K562 (cell line): ENCODE results near the gene GJA10. TPM values are rescaled to one million over a fixed set of nuclear protein-coding genes. Genes with fewer than 3 reads are reported as not detected.

Experiments
- ATAC-seq: fragments of 200-7000 bp; cut with Tn5 transposase; 3 replicates; pipeline ENCODE4 v1.9.1; 2020; ENCODE audit warnings: moderate library complexity
- BruUV-seq: library from RNA; stranded (reverse); fragments of 400-500 nt; replicated peaks from 2 replicates; lab custom pipeline; 2021; lab: Mats Ljungman, UMichigan
- CTCF ChIA-PET: fragments of 300-600 bp; formaldehyde crosslinking; extraction: SDS; loops from one replicate; lab custom pipeline; 2021; ENCODE audit warnings: low intra/inter-chr PET ratio; lab: Yijun Ruan, JAX
- POLR2A ChIA-PET: fragments of 300-600, 350-650 bp; sonication (Branson Sonifier 250); formaldehyde crosslinking; extraction: SDS; loops from one replicate; lab custom pipeline; 2021; ENCODE audit warnings: antibody characterized with exemption, inconsistent platforms; lab: Yijun Ruan, JAX
- DNase-seq, 4 experiments: peaks; one replicate each; pipeline versions ENCODE4 v3.0.0 to v3.0.0-alpha.2; 2011 to 2018; ENCODE audit warnings: low spot score in 3 of 4, mixed read lengths in 3 of 4; ENCODE audit errors: extremely low read depth in 1 of 4
- FAIRE-seq: peaks from 2 replicates; lab custom pipeline; 2011; peaks lifted over from hg19 to GRCh38; lab: Jason Lieb, UNC
- H2AFZ ChIP-seq: 2 replicates; pipeline ENCODE4 v1.6.0; 2011; ENCODE audit warnings: low read depth, low read length, control low read depth, inconsistent platforms
- H3K27ac ChIP-seq: fragments of 200-600 bp; 3 replicates; pipeline ENCODE4 v1.8.0; 2011; ENCODE audit warnings: low read depth, mild to moderate bottlenecking, control low read depth, inconsistent platforms, low read length, moderate library complexity, mixed read lengths; ENCODE audit errors: extremely low read depth
- H3K27me3 ChIP-seq, 2 experiments: fragments of 300-600 bp in 1 of 2; 2 replicates in 1 of 2; 3 replicates in 1 of 2; pipeline versions ENCODE4 v1.6.0 to v1.8.0; 2011; ENCODE audit warnings: inconsistent platforms in 2 of 2, low read length in 2 of 2, mild to moderate bottlenecking in 1 of 2, mixed read lengths in 1 of 2, moderate library complexity in 1 of 2; ENCODE audit not compliant: control insufficient read depth in 2 of 2, insufficient read depth in 2 of 2
- H3K36me3 ChIP-seq: fragments of 300-600 bp; 3 replicates; pipeline ENCODE4 v1.8.0; 2011; ENCODE audit warnings: mild to moderate bottlenecking, low read length, inconsistent platforms; ENCODE audit not compliant: control insufficient read depth, insufficient read depth
- H3K4me1 ChIP-seq, 2 experiments: fragments of 200-600 bp in 1 of 2; replicated peaks in 1 of 2; 2 replicates in 1 of 2; 3 replicates in 1 of 2; pipeline versions ENCODE4 v1.5.1 to v1.8.0; 2011; ENCODE audit warnings: inconsistent platforms in 2 of 2, low read length in 2 of 2, mild to moderate bottlenecking in 1 of 2, mixed read lengths in 1 of 2, moderate library complexity in 1 of 2; ENCODE audit not compliant: control insufficient read depth in 2 of 2, insufficient read depth in 2 of 2
- H3K4me2 ChIP-seq: 2 replicates; pipeline ENCODE4 v1.6.1; 2011; ENCODE audit warnings: low read length, control low read depth, inconsistent platforms, mixed read lengths; ENCODE audit not compliant: insufficient read depth
- H3K4me3 ChIP-seq: fragments of 200-600 bp; sonication (generic), shearing (Covaris generic); 2 replicates; pipeline ENCODE4 v1.5.1; 2016; ENCODE audit warnings: control low read depth, inconsistent platforms
- H3K79me2 ChIP-seq: fragments of 200-600 bp; 3 replicates; pipeline ENCODE4 v1.8.0; 2011; ENCODE audit warnings: low read length, inconsistent platforms; ENCODE audit not compliant: control insufficient read depth, insufficient read depth
- H3K9ac ChIP-seq, 2 experiments: 2 replicates each; pipeline versions ENCODE4 v1.6.0 to v1.6.1; 2011; ENCODE audit warnings: low read depth in 2 of 2, low read length in 2 of 2, control low read depth in 1 of 2, inconsistent platforms in 1 of 2, mild to moderate bottlenecking in 1 of 2, mixed read lengths in 1 of 2; ENCODE audit not compliant: insufficient read depth in 1 of 2
- H3K9me1 ChIP-seq: one replicate; pipeline ENCODE4 v1.6.0; 2011; ENCODE audit warnings: inconsistent platforms, mild to moderate bottlenecking, low read length, moderate library complexity; ENCODE audit not compliant: control insufficient read depth, insufficient read depth
- H3K9me3 ChIP-seq: replicated peaks from 2 replicates; pipeline ENCODE4 v1.5.1; 2011; ENCODE audit warnings: low read depth, low read length, inconsistent platforms; ENCODE audit not compliant: control insufficient read depth, insufficient read depth
- H4K20me1 ChIP-seq: replicated peaks from 2 replicates; pipeline ENCODE4 v1.6.1; 2011; ENCODE audit warnings: low read length, inconsistent platforms, mixed read lengths; ENCODE audit not compliant: control insufficient read depth, insufficient read depth
- DACH1 ChIP-seq: fragments of 450-650 bp; IDR thresholded peaks from 2 replicates; pipeline ENCODE4 v1.6.1; 2018; ENCODE audit not compliant: partially characterized antibody
- E2F1 ChIP-seq: sonication (generic); formaldehyde crosslinking; IDR thresholded peaks from 2 replicates; pipeline ENCODE4 v1.8.1; 2023; ENCODE audit warnings: mild to moderate bottlenecking, missing genetic modification reagents, moderate library complexity
- E2F6 ChIP-seq, 2 experiments: IDR thresholded peaks; 2 replicates each; pipeline ENCODE4 v1.6.1; 2011; ENCODE audit warnings: borderline replicate concordance in 1 of 2, control low read depth in 1 of 2, low read depth in 1 of 2, low read length in 1 of 2, mild to moderate bottlenecking in 1 of 2, mixed read lengths in 1 of 2, moderate library complexity in 1 of 2; ENCODE audit not compliant: insufficient read depth in 1 of 2, insufficient read length in 1 of 2, poor library complexity in 1 of 2, severe bottlenecking in 1 of 2; ENCODE audit errors: extremely low read depth in 1 of 2
- JUND ChIP-seq, 2 experiments: IDR thresholded peaks; 2 replicates in 1 of 2; 3 replicates in 1 of 2; pipeline ENCODE4 v1.6.1; 2011; ENCODE audit warnings: borderline replicate concordance in 2 of 2, low read depth in 2 of 2, low read length in 2 of 2, improper control_type of control experiment in 1 of 2, missing biosample characterization in 1 of 2, missing genetic modification characterization in 1 of 2, missing genetic modification reagents in 1 of 2
- KLF6 ChIP-seq: fragments of 250-450 bp; sonication (Bioruptor Pico); IDR thresholded peaks from 2 replicates; pipeline ENCODE4 v1.4.0; 2020; ENCODE audit warnings: mild to moderate bottlenecking, moderate library complexity, borderline replicate concordance
- MECOM ChIP-seq: fragments of 250-450 bp; sonication (Bioruptor Pico); IDR thresholded peaks from 2 replicates; pipeline ENCODE4 v1.8.0; 2022; ENCODE audit warnings: inconsistent platforms
- MEF2D ChIP-seq: conservative IDR thresholded peaks from 2 replicates; pipeline ENCODE4 v1.6.1; 2016; ENCODE audit warnings: low read depth, missing genetic modification characterization, missing compliant biosample characterization
- PBX2 ChIP-seq, 2 experiments: IDR thresholded peaks in 1 of 2; conservative IDR thresholded peaks in 1 of 2; 2 replicates each; pipeline ENCODE4 v1.6.1; 2016; ENCODE audit warnings: low read depth in 2 of 2, mild to moderate bottlenecking in 1 of 2, missing compliant biosample characterization in 1 of 2, missing genetic modification characterization in 1 of 2, moderate library complexity in 1 of 2
- PHF20 ChIP-seq: fragments of 450-650 bp; IDR thresholded peaks from 2 replicates; pipeline ENCODE4 v1.6.1; 2018; ENCODE audit not compliant: partially characterized antibody
- POLR2H ChIP-seq: IDR thresholded peaks from 2 replicates; pipeline ENCODE4 v1.6.1; 2016; ENCODE audit warnings: missing genetic modification characterization, low read depth, mild to moderate bottlenecking, control low read depth, missing compliant biosample characterization, moderate library complexity
- TFE3 ChIP-seq: fragments of 450-650 bp; formaldehyde crosslinking; IDR thresholded peaks from 2 replicates; pipeline ENCODE4 v1.4.0; 2020; ENCODE audit warnings: mild to moderate bottlenecking, mixed read lengths
- ZNF785 ChIP-seq: fragments of 250-450 bp; sonication (Bioruptor Pico); IDR thresholded peaks from 2 replicates; pipeline ENCODE4 v1.4.0; 2020; ENCODE audit warnings: mild to moderate bottlenecking
- WGBS: fragments of 100-300 bp; shearing (Covaris generic); methylation state at CpG from one replicate; pipeline ENCODE4 v1.1.6; 2016; ENCODE audit warnings: low coverage, mixed read lengths; ENCODE audit not compliant: insufficient coverage; ENCODE audit errors: missing lambda C conversion rate; 5-methylcytosine and 5-hydroxymethylcytosine counted together
- in situ Hi-C: fragments of 300-500 bp; cut with MboI; formaldehyde crosslinking; loops from 4 replicates; pipeline ENCODE4 v1.15.0; 2018; ENCODE audit warnings: inconsistent platforms, mixed read lengths
- intact Hi-C: fragments of 100-400 bp; cut with micrococcal nuclease; formaldehyde crosslinking; loops from 2 replicates; pipeline ENCODE4 v1.14.2; 2022
- polyA plus RNA-seq, 8 experiments: library from polyadenylated mRNA; depleted of rRNA in 4 of 8; stranded (reverse) in 5 of 8; unstranded in 3 of 8; fragments of >200 nt; fragmentation: Nextera tagmentation in 2 of 8; fragmentation: Illumina TruSeq in 1 of 8; extraction: Ambion mirVana in 2 of 8; extraction: Trizol in 1 of 8; gene quantifications; 2 replicates each; pipeline versions ENCODE4 v1.2.1 to v1.2.3, GENCODE V29; 2011 to 2014; ENCODE audit warnings: inconsistent platforms in 1 of 8, missing spikeins in 1 of 8
- total RNA-seq, 7 experiments: library from RNA; depleted of rRNA in 6 of 7; stranded (reverse); fragments of >200 nt in 6 of 7; fragmentation: Illumina TruSeq in 2 of 7; extraction: Trizol in 2 of 7; gene quantifications; 2 replicates each; pipeline versions ENCODE4 v1.2.1 to v1.2.3, GENCODE V29; 2011 to 2021; ENCODE audit warnings: low replicate concordance in 1 of 7
- TF ChIP-seq, protein P1 (sequence below): fragments of 450-650 bp; formaldehyde crosslinking; IDR thresholded peaks from 2 replicates; pipeline ENCODE4 v1.4.0; 2022; ENCODE audit warnings: missing genetic modification characterization

Gene GJA10
- total and polyA plus RNA-seq, 9 of the 15 experiments (the other 6 are each of a cell fraction or from before 2014, with no cell fraction given) = not detected

DNA sequence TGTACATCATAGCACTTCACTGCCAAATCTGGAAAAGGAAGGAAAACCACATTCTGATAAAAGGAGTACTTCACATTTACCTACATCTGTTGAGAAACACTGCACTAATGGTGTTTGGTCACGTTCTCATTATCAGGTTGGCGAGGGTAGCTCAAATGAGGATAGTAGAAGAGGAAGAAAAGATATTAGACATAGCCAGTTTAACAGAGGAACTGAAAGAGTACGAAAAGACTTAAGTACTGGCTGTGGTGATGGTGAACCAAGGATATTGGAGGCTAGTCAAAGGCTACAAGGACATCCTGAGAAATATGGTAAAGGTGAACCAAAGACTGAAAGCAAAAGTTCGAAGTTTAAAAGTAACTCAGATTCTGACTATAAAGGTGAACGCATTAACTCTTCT, 32.0 kb upstream of the GJA10 start:
- intact Hi-C loops (no loop called here), in situ Hi-C loops (no loop called here)
- Histone ChIP-seq H3K9me3 (peaks cover 11% of the 10 kb centered on the region), H3K4me1 (no peaks in the 10 kb centered on the region), H3K9me1 (no peaks in the 10 kb centered on the region), H3K9ac (no peak overlapping the region), H3K27me3 (no peaks in the 10 kb centered on the region), H3K36me3 (peaks cover 80% of the 10 kb centered on the region), H4K20me1 (no peaks in the 10 kb centered on the region), H3K79me2 (no peaks in the 10 kb centered on the region), H3K4me2 (no peak overlapping the region), H3K27ac (no peak overlapping the region), H2AFZ (no peak overlapping the region), H3K4me3 (no peak overlapping the region)
- BruUV-seq = no TSS peak
- 98% methylated on average over 5 of the region's 5 CpGs for WGBS
- ChIA-PET POLR2A (no interaction called here), CTCF (no interaction called here)
- DNase-seq (no peak), ATAC-seq (no peak), FAIRE-seq (no peak)
- no peak for TF ChIP-seq PHF20
- no peak for TF ChIP-seq MECOM (CRISPR knock-in tag)
- TF ChIP-seq JUND (IDR thresholded peaks at IDR 0.05; ENCODE audit: borderline replicate concordance, low read depth, low read length) = no peak
- TF ChIP-seq JUND (tag; IDR thresholded peaks at IDR 0.05; ENCODE audit: borderline replicate concordance, low read depth, low read length) = no peak
- TF ChIP-seq KLF6 (CRISPR knock-in tag) = no peak
- TF ChIP-seq E2F1 (CRISPR knock-in tag) = no peak
- no peak for TF ChIP-seq E2F6 (IDR thresholded peaks at IDR 0.05; ENCODE audit: borderline replicate concordance in 1 of 2, extremely low read depth in 1 of 2, insufficient read depth in 1 of 2, insufficient read length in 1 of 2, low read depth in 1 of 2, low read length in 1 of 2, poor library complexity in 1 of 2, severe bottlenecking in 1 of 2)
- no peak for TF ChIP-seq PBX2 (CRISPR knock-in tag; IDR thresholded peaks at IDR 0.05; ENCODE audit: low read depth)
- TF ChIP-seq PBX2 (tag; conservative IDR thresholded peaks at IDR 0.05; ENCODE audit: low read depth) = no peak
- TF ChIP-seq DACH1 = no peak
- TF ChIP-seq TFE3 (CRISPR knock-in tag) = no peak
- TF ChIP-seq, protein P1, sequence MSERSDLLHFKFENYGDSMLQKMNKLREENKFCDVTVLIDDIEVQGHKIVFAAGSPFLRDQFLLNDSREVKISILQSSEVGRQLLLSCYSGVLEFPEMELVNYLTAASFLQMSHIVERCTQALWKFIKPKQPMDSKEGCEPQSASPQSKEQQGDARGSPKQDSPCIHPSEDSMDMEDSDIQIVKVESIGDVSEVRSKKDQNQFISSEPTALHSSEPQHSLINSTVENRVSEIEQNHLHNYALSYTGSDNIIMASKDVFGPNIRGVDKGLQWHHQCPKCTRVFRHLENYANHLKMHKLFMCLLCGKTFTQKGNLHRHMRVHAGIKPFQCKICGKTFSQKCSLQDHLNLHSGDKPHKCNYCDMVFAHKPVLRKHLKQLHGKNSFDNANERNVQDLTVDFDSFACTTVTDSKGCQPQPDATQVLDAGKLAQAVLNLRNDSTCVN (CRISPR knock-in tag) = no peak
- no peak for TF ChIP-seq POLR2H (tag)
- no peak for TF ChIP-seq MEF2D
- no peak for TF ChIP-seq ZNF785
